Fibroblast of lung (primary cell): Measurements from ENCODE around the gene KCNIP3.

Source experiments
- CTCF ChIP-seq, 2 donors: IDR thresholded peaks in 1 of 2; conservative IDR thresholded peaks in 1 of 2; 1 replicate in 1 of 2; 2 replicates in 1 of 2; pipeline ENCODE4 v1.5.1; 2011 to 2012; ENCODE audit warnings: low read length in 2 of 2, control low read depth in 1 of 2, inconsistent platforms in 1 of 2, low read depth in 1 of 2, mild to moderate bottlenecking in 1 of 2
- EZH2 ChIP-seq: IDR thresholded peaks from 2 replicates; pipeline ENCODE4 v1.5.1; 2012; ENCODE audit warnings: low read length, control low read depth, mild to moderate bottlenecking; ENCODE audit errors: missing control alignments

GRCh38 chr2:95333056-95333455 is 35.9 kb downstream of the KCNIP3 start:
- TF ChIP-seq CTCF (conservative IDR thresholded peaks at IDR 0.05 in 1 of 2, IDR thresholded peaks at IDR 0.05 in 1 of 2; ENCODE audit: low read depth in 1 of 2, low read length in 2 of 2) = no peak
- no peak for TF ChIP-seq EZH2
